Tibial nerve (tissue), 3 donors: ENCODE results near the gene TREML2.

ENCODE experiments used
- POLR2A ChIP-seq, 2 donors: fragments of 450-650 bp; IDR thresholded peaks; one replicate each; pipeline ENCODE4 v1.6.1; 2017; ENCODE audit warnings: antibody characterized with exemption in 2 of 2, mild to moderate bottlenecking in 2 of 2, moderate library complexity in 2 of 2
- TF ChIP-seq, protein P1 (sequence below), 5 experiments: fragments of 200-600 bp in 3 of 5; fragments of 450-650 bp in 2 of 5; sonication (generic) in 3 of 5; IDR thresholded peaks; one replicate each; pipeline ENCODE4 v1.5.1; 2016 to 2019; ENCODE audit warnings: antibody characterized with exemption in 5 of 5, mild to moderate bottlenecking in 3 of 5, moderate library complexity in 2 of 5

DNA sequence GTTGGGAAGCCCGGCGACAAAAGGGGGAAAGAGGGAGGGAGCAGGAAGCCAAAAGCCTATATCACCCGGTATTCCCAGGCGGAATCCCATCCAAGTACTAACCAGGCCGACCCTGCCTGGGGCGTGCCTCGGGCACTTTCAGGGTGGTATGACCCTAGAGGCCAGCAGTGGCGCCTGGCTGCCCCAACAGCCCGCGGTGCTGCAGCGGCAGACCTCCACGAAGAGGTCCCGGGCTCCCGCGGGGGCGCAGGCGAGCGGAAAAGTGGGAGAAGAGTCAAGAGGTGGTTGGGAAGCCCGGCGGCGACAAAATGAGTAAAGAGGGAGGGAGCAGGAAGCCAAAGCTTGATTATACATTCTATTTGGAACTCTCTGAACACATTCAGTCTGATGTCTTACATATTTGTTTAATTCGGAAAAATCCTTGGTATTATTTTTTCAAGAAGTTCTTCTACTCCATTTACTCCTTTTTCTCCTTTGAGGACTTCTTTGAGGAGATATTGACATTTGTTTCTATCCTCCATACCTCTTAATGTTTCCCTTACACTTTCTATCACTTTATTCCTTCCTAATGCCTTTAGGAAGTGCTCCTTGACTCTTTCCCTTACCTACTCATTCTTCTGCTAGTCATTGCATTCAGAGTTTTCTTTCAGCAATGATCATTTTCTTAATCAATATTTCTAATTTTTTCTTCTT is 38.7 kb upstream of the TREML2 start:
- no peak for TF ChIP-seq POLR2A (IDR thresholded peaks at IDR 0.05)
- TF ChIP-seq, protein P1, sequence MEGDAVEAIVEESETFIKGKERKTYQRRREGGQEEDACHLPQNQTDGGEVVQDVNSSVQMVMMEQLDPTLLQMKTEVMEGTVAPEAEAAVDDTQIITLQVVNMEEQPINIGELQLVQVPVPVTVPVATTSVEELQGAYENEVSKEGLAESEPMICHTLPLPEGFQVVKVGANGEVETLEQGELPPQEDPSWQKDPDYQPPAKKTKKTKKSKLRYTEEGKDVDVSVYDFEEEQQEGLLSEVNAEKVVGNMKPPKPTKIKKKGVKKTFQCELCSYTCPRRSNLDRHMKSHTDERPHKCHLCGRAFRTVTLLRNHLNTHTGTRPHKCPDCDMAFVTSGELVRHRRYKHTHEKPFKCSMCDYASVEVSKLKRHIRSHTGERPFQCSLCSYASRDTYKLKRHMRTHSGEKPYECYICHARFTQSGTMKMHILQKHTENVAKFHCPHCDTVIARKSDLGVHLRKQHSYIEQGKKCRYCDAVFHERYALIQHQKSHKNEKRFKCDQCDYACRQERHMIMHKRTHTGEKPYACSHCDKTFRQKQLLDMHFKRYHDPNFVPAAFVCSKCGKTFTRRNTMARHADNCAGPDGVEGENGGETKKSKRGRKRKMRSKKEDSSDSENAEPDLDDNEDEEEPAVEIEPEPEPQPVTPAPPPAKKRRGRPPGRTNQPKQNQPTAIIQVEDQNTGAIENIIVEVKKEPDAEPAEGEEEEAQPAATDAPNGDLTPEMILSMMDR (IDR thresholded peaks at IDR 0.05), result no peak
